Measurements from ENCODE around the gene SRSF8.

Gene SRSF8

GRCh38 chr11:95070471-95070870 is 3.8 kb downstream of the SRSF8 start:
- no peak overlapping the region for H3K27ac ChIP-seq (ENCODE audit: low read length)
- H3K4me1 ChIP-seq (ENCODE audit: control insufficient read depth, low read depth, low read length) = peaks cover 12% of the 10 kb centered on the region

GRCh38 chr11:95072948-95073347 is 6.2 kb downstream of the SRSF8 start:
- no peaks in the 10 kb centered on the region for H3K27me3 ChIP-seq (ENCODE audit: control insufficient read depth, insufficient read depth, low read length)
- H3K9me3 ChIP-seq (ENCODE audit: control insufficient read depth, low read depth, low read length) = no peaks in the 10 kb centered on the region
- H3K27ac ChIP-seq (ENCODE audit: low read length) = no peak overlapping the region
- no peak overlapping the region for H3K4me3 ChIP-seq (ENCODE audit: low read length)
- no peak overlapping the region for H3K9ac ChIP-seq (ENCODE audit: low read length)
- no peaks in the 10 kb centered on the region for H3K36me3 ChIP-seq (ENCODE audit: control insufficient read depth, low read depth, low read length)
- peaks cover 6% of the 10 kb centered on the region for H3K4me1 ChIP-seq (ENCODE audit: control insufficient read depth, low read depth, low read length)

More at GRCh38 chr11:95070471-95070870, 3.8 kb downstream of the SRSF8 start:
- no peaks in the 10 kb centered on the region for H3K9me3 ChIP-seq (ENCODE audit: control insufficient read depth, low read depth, low read length)
- H3K4me3 ChIP-seq (ENCODE audit: low read length) = no peak overlapping the region
- no peaks in the 10 kb centered on the region for H3K36me3 ChIP-seq (ENCODE audit: control insufficient read depth, low read depth, low read length)
- H3K9ac ChIP-seq (ENCODE audit: low read length) = no peak overlapping the region
- no peaks in the 10 kb centered on the region for H3K27me3 ChIP-seq (ENCODE audit: control insufficient read depth, insufficient read depth, low read length)

GRCh38 chr11:95074792-95075563 is 8.3 kb downstream of the SRSF8 start:
- H3K27me3 ChIP-seq (ENCODE audit: control insufficient read depth, insufficient read depth, low read length) = no peaks in the 10 kb centered on the region
- H3K9ac ChIP-seq (ENCODE audit: low read length) = no peak overlapping the region
- H3K36me3 ChIP-seq (ENCODE audit: control insufficient read depth, low read depth, low read length) = no peaks in the 10 kb centered on the region
- H3K9me3 ChIP-seq (ENCODE audit: control insufficient read depth, low read depth, low read length) = no peaks in the 10 kb centered on the region
- H3K4me3 ChIP-seq (ENCODE audit: low read length) = no peak overlapping the region
- no peak overlapping the region for H3K27ac ChIP-seq (ENCODE audit: low read length)
- no peaks in the 10 kb centered on the region for H3K4me1 ChIP-seq (ENCODE audit: control insufficient read depth, low read depth, low read length)

- Histone ChIP-seq H3K9ac (ENCODE audit: low read length) (no peak overlapping the region), H3K27me3 (ENCODE audit: control insufficient read depth, insufficient read depth, low read length) (no peaks in the 10 kb centered on the region), H3K36me3 (ENCODE audit: control insufficient read depth, low read depth, low read length) (no peaks in the 10 kb centered on the region), H3K4me1 (ENCODE audit: control insufficient read depth, low read depth, low read length) (peaks cover 2% of the 10 kb centered on the region), H3K4me3 (ENCODE audit: low read length) (no peak overlapping the region), H3K9me3 (ENCODE audit: control insufficient read depth, low read depth, low read length) (no peaks in the 10 kb centered on the region), H3K27ac (ENCODE audit: low read length) (no peak overlapping the region)
These were observed 9.7 kb downstream of the SRSF8 start for GRCh38 chr11:95076416-95076815.

- no peaks in the 10 kb centered on the region for H3K27me3 ChIP-seq (ENCODE audit: control insufficient read depth, insufficient read depth, low read length)
- no peaks in the 10 kb centered on the region for H3K9me3 ChIP-seq (ENCODE audit: control insufficient read depth, low read depth, low read length)
- H3K4me3 ChIP-seq (ENCODE audit: low read length) = no peak overlapping the region
- no peak overlapping the region for H3K9ac ChIP-seq (ENCODE audit: low read length)
- H3K27ac ChIP-seq (ENCODE audit: low read length) = no peak overlapping the region
- H3K4me1 ChIP-seq (ENCODE audit: control insufficient read depth, low read depth, low read length) = peaks cover 6% of the 10 kb centered on the region
- H3K36me3 ChIP-seq (ENCODE audit: control insufficient read depth, low read depth, low read length) = no peaks in the 10 kb centered on the region
These were observed 10.3 kb downstream of the SRSF8 start for GRCh38 chr11:95076981-95077380.

- peaks cover 6% of the 10 kb centered on the region for H3K4me1 ChIP-seq (ENCODE audit: control insufficient read depth, low read depth, low read length)
- no peaks in the 10 kb centered on the region for H3K27me3 ChIP-seq (ENCODE audit: control insufficient read depth, insufficient read depth, low read length)
- no peak overlapping the region for H3K9ac ChIP-seq (ENCODE audit: low read length)
- no peaks in the 10 kb centered on the region for H3K36me3 ChIP-seq (ENCODE audit: control insufficient read depth, low read depth, low read length)
- H3K9me3 ChIP-seq (ENCODE audit: control insufficient read depth, low read depth, low read length) = no peaks in the 10 kb centered on the region
- no peak overlapping the region for H3K4me3 ChIP-seq (ENCODE audit: low read length)
- H3K27ac ChIP-seq (ENCODE audit: low read length) = no peak overlapping the region
These were observed 11.8 kb downstream of the SRSF8 start for GRCh38 chr11:95078526-95078925.

- Histone ChIP-seq H3K27ac (ENCODE audit: low read length) (no peak overlapping the region), H3K4me3 (ENCODE audit: low read length) (no peak overlapping the region)
These were observed 14.3 kb downstream of the SRSF8 start for GRCh38 chr11:95081010-95081409.

GRCh38 chr11:95081412-95081811 is 14.7 kb downstream of the SRSF8 start:
- Histone ChIP-seq H3K27ac (ENCODE audit: low read length) (no peak overlapping the region), H3K27me3 (ENCODE audit: control insufficient read depth, insufficient read depth, low read length) (no peaks in the 10 kb centered on the region), H3K36me3 (ENCODE audit: control insufficient read depth, low read depth, low read length) (no peaks in the 10 kb centered on the region), H3K9ac (ENCODE audit: low read length) (no peak overlapping the region), H3K4me3 (ENCODE audit: low read length) (no peak overlapping the region), H3K9me3 (ENCODE audit: control insufficient read depth, low read depth, low read length) (no peaks in the 10 kb centered on the region), H3K4me1 (ENCODE audit: control insufficient read depth, low read depth, low read length) (peaks cover 6% of the 10 kb centered on the region)

More at GRCh38 chr11:95081010-95081409, 14.3 kb downstream of the SRSF8 start:
- no peaks in the 10 kb centered on the region for H3K9me3 ChIP-seq (ENCODE audit: control insufficient read depth, low read depth, low read length)
- H3K4me1 ChIP-seq (ENCODE audit: control insufficient read depth, low read depth, low read length) = peaks cover 6% of the 10 kb centered on the region
- H3K36me3 ChIP-seq (ENCODE audit: control insufficient read depth, low read depth, low read length) = no peaks in the 10 kb centered on the region
- no peak overlapping the region for H3K9ac ChIP-seq (ENCODE audit: low read length)
- H3K27me3 ChIP-seq (ENCODE audit: control insufficient read depth, insufficient read depth, low read length) = no peaks in the 10 kb centered on the region

GRCh38 chr11:95082576-95083001 is 15.9 kb downstream of the SRSF8 start:
- no peak overlapping the region for H3K9ac ChIP-seq (ENCODE audit: low read length)
- H3K9me3 ChIP-seq (ENCODE audit: control insufficient read depth, low read depth, low read length) = no peaks in the 10 kb centered on the region

GRCh38 chr11:95084509-95084908 is 17.8 kb downstream of the SRSF8 start:
- H3K36me3 ChIP-seq (ENCODE audit: control insufficient read depth, low read depth, low read length) = no peaks in the 10 kb centered on the region

More at GRCh38 chr11:95082576-95083001, 15.9 kb downstream of the SRSF8 start:
- Histone ChIP-seq H3K27me3 (ENCODE audit: control insufficient read depth, insufficient read depth, low read length) (no peaks in the 10 kb centered on the region), H3K4me1 (ENCODE audit: control insufficient read depth, low read depth, low read length) (peaks cover 6% of the 10 kb centered on the region), H3K36me3 (ENCODE audit: control insufficient read depth, low read depth, low read length) (no peaks in the 10 kb centered on the region), H3K4me3 (ENCODE audit: low read length) (no peak overlapping the region), H3K27ac (ENCODE audit: low read length) (no peak overlapping the region)

GRCh38 chr11:95085117-95085816 is 18.5 kb downstream of the SRSF8 start:
- H3K4me1 ChIP-seq (ENCODE audit: control insufficient read depth, low read depth, low read length) = peaks cover 11% of the 10 kb centered on the region
- H3K27ac ChIP-seq (ENCODE audit: low read length) = no peak overlapping the region
- H3K36me3 ChIP-seq (ENCODE audit: control insufficient read depth, low read depth, low read length) = no peaks in the 10 kb centered on the region
- no peak overlapping the region for H3K4me3 ChIP-seq (ENCODE audit: low read length)
- H3K27me3 ChIP-seq (ENCODE audit: control insufficient read depth, insufficient read depth, low read length) = peaks cover 16% of the 10 kb centered on the region
- H3K9ac ChIP-seq (ENCODE audit: low read length) = no peak overlapping the region
- H3K9me3 ChIP-seq (ENCODE audit: control insufficient read depth, low read depth, low read length) = no peaks in the 10 kb centered on the region

More at GRCh38 chr11:95084509-95084908, 17.8 kb downstream of the SRSF8 start:
- H3K4me1 ChIP-seq (ENCODE audit: control insufficient read depth, low read depth, low read length) = peaks cover 11% of the 10 kb centered on the region
- no peak overlapping the region for H3K9ac ChIP-seq (ENCODE audit: low read length)
- no peaks in the 10 kb centered on the region for H3K9me3 ChIP-seq (ENCODE audit: control insufficient read depth, low read depth, low read length)
- H3K4me3 ChIP-seq (ENCODE audit: low read length) = no peak overlapping the region
- H3K27ac ChIP-seq (ENCODE audit: low read length) = no peak overlapping the region
- peaks cover 13% of the 10 kb centered on the region for H3K27me3 ChIP-seq (ENCODE audit: control insufficient read depth, insufficient read depth, low read length)

Data from iPS-18a (cell line).